Measurements from ENCODE around the gene WDR70.

The WDR70 gene

DNA sequence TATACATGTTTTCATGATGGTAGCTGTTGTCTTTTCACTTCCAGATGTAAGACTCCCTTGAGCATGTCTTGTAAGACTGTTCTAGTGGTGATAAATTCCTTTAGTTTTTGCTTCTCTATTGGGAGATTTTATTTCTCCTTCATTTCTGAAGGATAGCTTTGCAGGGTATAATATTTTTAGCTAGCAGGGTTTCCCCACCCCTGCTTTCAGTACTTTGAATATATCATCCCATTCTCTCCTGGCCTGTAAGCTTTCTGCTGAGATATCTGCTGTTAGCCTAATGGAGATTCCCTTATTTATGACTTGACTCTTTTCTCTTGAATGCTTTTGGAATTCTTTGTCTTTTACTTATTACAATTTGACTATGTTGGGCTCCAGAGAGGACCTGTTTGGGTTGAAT, 249.8 kb downstream of the WDR70 start (continued):
- TF ChIP-seq, protein P1, sequence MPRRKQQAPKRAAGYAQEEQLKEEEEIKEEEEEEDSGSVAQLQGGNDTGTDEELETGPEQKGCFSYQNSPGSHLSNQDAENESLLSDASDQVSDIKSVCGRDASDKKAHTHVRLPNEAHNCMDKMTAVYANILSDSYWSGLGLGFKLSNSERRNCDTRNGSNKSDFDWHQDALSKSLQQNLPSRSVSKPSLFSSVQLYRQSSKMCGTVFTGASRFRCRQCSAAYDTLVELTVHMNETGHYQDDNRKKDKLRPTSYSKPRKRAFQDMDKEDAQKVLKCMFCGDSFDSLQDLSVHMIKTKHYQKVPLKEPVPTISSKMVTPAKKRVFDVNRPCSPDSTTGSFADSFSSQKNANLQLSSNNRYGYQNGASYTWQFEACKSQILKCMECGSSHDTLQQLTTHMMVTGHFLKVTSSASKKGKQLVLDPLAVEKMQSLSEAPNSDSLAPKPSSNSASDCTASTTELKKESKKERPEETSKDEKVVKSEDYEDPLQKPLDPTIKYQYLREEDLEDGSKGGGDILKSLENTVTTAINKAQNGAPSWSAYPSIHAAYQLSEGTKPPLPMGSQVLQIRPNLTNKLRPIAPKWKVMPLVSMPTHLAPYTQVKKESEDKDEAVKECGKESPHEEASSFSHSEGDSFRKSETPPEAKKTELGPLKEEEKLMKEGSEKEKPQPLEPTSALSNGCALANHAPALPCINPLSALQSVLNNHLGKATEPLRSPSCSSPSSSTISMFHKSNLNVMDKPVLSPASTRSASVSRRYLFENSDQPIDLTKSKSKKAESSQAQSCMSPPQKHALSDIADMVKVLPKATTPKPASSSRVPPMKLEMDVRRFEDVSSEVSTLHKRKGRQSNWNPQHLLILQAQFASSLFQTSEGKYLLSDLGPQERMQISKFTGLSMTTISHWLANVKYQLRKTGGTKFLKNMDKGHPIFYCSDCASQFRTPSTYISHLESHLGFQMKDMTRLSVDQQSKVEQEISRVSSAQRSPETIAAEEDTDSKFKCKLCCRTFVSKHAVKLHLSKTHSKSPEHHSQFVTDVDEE (CRISPR knock-in tag; IDR thresholded peaks at IDR 0.05), result no peak
- TF ChIP-seq ZNF565 (CRISPR knock-in tag; conservative IDR thresholded peaks at IDR 0.05; ENCODE audit: low read depth), result no peak
- no peak for TF ChIP-seq OSR1 (CRISPR knock-in tag; IDR thresholded peaks at IDR 0.05)

DNA sequence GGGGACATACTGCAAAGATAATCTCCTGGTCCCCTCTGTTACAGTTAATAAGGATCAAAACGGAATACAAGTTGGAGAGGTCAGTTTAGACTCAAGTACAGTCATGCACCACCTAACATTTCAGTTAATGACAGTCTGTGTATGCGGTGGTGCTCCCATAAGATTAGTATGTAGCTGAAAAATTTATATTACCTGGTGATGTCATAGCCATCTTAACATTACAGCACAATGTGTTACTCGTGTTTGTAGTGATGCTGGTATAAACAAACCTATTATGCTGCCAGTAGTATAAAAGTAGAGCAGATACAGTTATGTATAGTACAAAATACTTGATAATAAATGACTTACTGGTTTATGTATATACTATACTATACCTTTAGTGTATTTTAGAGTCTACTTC, 252.8 kb downstream of the WDR70 start:
- TF ChIP-seq ESRRG (CRISPR knock-in tag; IDR thresholded peaks at IDR 0.05) (no peak), OSR1 (CRISPR knock-in tag; IDR thresholded peaks at IDR 0.05) (no peak), ZNF565 (CRISPR knock-in tag; conservative IDR thresholded peaks at IDR 0.05; ENCODE audit: low read depth) (no peak), ZFP3 (CRISPR knock-in tag; IDR thresholded peaks at IDR 0.05) (no peak), CSDC2 (CRISPR knock-in tag; IDR thresholded peaks at IDR 0.05) (no peak), ZNF70 (CRISPR knock-in tag; IDR thresholded peaks at IDR 0.05) (no peak), ZNF8 (CRISPR knock-in tag; IDR thresholded peaks at IDR 0.05) (no peak), ISL1 (CRISPR knock-in tag; IDR thresholded peaks at IDR 0.05) (no peak), ZC3H10 (CRISPR knock-in tag; IDR thresholded peaks at IDR 0.05) (no peak)
- TF ChIP-seq, protein P2, sequence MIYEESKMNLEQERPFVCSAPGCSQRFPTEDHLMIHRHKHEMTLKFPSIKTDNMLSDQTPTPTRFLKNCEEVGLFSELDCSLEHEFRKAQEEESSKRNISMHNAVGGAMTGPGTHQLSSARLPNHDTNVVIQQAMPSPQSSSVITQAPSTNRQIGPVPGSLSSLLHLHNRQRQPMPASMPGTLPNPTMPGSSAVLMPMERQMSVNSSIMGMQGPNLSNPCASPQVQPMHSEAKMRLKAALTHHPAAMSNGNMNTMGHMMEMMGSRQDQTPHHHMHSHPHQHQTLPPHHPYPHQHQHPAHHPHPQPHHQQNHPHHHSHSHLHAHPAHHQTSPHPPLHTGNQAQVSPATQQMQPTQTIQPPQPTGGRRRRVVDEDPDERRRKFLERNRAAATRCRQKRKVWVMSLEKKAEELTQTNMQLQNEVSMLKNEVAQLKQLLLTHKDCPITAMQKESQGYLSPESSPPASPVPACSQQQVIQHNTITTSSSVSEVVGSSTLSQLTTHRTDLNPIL (CRISPR knock-in tag; IDR thresholded peaks at IDR 0.05; ENCODE audit: low read depth), result no peak
- TF ChIP-seq, protein P3, sequence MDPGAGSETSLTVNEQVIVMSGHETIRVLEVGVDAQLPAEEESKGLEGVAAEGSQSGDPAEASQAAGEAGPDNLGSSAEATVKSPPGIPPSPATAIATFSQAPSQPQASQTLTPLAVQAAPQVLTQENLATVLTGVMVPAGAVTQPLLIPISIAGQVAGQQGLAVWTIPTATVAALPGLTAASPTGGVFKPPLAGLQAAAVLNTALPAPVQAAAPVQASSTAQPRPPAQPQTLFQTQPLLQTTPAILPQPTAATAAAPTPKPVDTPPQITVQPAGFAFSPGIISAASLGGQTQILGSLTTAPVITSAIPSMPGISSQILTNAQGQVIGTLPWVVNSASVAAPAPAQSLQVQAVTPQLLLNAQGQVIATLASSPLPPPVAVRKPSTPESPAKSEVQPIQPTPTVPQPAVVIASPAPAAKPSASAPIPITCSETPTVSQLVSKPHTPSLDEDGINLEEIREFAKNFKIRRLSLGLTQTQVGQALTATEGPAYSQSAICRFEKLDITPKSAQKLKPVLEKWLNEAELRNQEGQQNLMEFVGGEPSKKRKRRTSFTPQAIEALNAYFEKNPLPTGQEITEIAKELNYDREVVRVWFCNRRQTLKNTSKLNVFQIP (CRISPR knock-in tag; IDR thresholded peaks at IDR 0.05; ENCODE audit: borderline replicate concordance, low read depth), result no peak
- no peak for ATAC-seq

DNA sequence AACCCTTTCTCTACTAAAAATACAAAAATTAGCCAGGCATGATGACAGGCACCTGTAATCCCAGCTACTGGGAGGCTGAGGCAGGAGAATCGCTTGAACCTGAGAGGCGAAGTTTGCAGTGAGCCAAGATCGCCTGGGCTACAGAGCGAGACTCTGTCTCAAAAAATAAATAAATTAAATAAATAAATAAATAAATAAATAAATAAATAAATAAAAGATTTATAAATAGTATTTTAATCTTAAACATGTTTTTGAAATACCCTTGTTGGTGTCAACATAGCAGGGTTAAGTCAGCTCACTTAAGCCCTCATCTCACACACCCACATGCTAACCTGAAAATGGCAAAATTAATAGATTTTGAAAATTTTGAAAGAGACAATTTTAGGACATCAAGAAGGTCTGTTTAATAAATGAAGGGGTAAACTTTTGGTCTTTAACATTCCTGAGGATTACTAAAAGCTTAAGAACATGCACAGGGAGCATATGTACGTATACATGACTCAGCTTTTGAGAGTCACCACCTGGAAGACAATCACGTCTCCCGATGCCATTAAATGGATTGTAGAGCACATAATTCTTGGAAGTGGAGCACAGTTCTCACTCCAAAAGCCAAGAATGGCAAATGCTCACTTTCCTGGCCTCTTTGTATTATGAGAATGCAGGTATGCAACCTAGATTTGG, 258.2 kb downstream of the WDR70 start:
- ATAC-seq, result no peak
- TF ChIP-seq ZNF565 (CRISPR knock-in tag; conservative IDR thresholded peaks at IDR 0.05; ENCODE audit: low read depth), result no peak
- TF ChIP-seq ARNTL (CRISPR knock-in tag; IDR thresholded peaks at IDR 0.05; ENCODE audit: borderline replicate concordance, low read depth), result no peak
- TF ChIP-seq GLIS3 (CRISPR knock-in tag; IDR thresholded peaks at IDR 0.05), result no peak
- no peak for TF ChIP-seq PPARA (CRISPR knock-in tag; IDR thresholded peaks at IDR 0.05; ENCODE audit: borderline replicate concordance)
- no peak for TF ChIP-seq TCF4 (CRISPR knock-in tag; IDR thresholded peaks at IDR 0.05; ENCODE audit: borderline replicate concordance)
- TF ChIP-seq ZFP30 (CRISPR knock-in tag; IDR thresholded peaks at IDR 0.05), result no peak
- no peak for TF ChIP-seq OSR1 (CRISPR knock-in tag; IDR thresholded peaks at IDR 0.05)
- TF ChIP-seq, protein P1 (CRISPR knock-in tag; IDR thresholded peaks at IDR 0.05), result no peak
- TF ChIP-seq ZNF70 (CRISPR knock-in tag; IDR thresholded peaks at IDR 0.05), result no peak
- TF ChIP-seq ZNF8 (CRISPR knock-in tag; IDR thresholded peaks at IDR 0.05), result no peak
- TF ChIP-seq, protein P2 (CRISPR knock-in tag; IDR thresholded peaks at IDR 0.05; ENCODE audit: low read depth), result no peak
- no peak for TF ChIP-seq RARB (CRISPR knock-in tag; IDR thresholded peaks at IDR 0.05)
- TF ChIP-seq, protein P4, sequence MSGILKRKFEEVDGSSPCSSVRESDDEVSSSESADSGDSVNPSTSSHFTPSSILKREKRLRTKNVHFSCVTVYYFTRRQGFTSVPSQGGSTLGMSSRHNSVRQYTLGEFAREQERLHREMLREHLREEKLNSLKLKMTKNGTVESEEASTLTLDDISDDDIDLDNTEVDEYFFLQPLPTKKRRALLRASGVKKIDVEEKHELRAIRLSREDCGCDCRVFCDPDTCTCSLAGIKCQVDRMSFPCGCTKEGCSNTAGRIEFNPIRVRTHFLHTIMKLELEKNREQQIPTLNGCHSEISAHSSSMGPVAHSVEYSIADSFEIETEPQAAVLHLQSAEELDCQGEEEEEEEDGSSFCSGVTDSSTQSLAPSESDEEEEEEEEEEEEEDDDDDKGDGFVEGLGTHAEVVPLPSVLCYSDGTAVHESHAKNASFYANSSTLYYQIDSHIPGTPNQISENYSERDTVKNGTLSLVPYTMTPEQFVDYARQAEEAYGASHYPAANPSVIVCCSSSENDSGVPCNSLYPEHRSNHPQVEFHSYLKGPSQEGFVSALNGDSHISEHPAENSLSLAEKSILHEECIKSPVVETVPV (CRISPR knock-in tag; IDR thresholded peaks at IDR 0.05), result no peak
